GM21825 (cell line): ENCODE measurements around the gene PTPRN2.

ENCODE experiments used
- ATAC-seq: cut with Tn5 transposase; IDR thresholded peaks from one replicate; pipeline ENCODE4 v1.9.1; 2021; ENCODE audit warnings: mild to moderate bottlenecking, moderate library complexity; ENCODE audit not compliant: unreplicated experiment

PTPRN2 gene

GRCh38 chr7:158273138-158273651 is 314.4 kb downstream of the PTPRN2 start:
- no peak for ATAC-seq

DNA sequence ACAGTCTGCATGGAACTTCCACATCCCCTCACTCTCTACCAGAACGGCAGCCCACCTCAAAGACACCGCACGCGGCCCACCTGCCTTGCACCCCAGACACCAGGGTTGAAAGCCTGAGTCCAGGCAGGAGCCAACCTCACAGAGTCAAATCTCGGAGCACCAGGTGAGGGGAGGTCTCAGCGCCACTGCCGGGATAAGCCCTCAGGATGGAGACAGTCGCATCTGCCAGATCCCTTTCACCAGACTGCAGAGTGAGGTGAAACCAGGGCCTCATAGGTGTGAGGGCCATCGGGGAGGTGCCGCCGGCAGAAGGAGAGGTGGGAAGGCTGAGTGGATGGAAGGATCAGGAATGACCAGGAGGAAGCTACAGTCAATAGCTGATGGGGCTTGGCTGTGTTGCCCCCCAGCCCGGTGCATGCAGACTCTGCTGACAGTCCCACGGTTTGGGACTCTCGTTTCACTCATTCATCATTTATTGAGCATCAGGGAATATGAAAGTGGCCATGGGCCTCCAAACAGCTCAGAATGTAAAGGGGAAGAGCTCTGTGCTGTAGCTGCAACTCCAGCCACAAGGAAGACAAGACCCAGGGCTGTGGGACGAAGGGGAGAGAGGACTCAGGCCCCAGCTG is 315.0 kb downstream of the PTPRN2 start:
- no peak for ATAC-seq

DNA sequence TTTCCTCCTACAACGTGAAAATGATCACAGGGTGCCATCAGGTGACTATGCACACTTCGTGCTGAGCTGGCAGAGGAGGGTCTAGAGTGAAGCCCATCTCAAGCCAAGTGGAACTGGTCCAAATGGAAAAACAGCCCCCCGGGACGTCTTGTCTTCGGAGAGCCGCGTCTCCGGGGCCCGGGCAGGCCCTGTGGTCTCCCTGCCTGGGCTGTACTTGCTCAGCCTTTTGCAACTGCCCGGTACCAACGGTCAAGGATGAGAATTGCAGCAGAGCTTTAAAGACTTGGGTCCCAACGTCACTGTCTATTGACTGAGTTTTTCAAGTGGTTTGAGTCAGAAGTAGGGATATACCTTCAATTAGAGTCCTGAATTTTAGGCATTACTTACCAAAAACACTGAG is 315.5 kb downstream of the PTPRN2 start:
- no peak for ATAC-seq

DNA sequence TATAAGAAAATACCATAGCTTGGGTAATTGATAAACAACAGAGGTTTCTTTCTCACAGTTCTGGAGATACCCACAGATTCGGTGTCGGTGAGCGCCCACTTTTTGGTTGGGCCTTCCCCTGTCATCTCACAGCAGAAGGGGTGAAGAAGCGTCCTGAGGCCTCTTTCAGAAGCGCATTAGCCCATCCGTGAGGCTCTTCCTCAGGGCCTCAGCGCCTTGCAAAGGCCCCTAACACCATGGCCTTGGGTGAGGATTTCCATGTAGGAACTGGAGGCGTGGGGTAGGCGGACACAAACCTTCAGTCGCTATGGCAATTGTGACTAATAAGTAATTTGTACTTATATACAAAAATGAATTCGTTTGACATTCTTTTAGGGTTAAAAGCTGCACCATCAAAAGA is 316.0 kb downstream of the PTPRN2 start:
- ATAC-seq: no peak

GRCh38 chr7:158270856-158271413 is 316.7 kb downstream of the PTPRN2 start:
- no peak for ATAC-seq

DNA sequence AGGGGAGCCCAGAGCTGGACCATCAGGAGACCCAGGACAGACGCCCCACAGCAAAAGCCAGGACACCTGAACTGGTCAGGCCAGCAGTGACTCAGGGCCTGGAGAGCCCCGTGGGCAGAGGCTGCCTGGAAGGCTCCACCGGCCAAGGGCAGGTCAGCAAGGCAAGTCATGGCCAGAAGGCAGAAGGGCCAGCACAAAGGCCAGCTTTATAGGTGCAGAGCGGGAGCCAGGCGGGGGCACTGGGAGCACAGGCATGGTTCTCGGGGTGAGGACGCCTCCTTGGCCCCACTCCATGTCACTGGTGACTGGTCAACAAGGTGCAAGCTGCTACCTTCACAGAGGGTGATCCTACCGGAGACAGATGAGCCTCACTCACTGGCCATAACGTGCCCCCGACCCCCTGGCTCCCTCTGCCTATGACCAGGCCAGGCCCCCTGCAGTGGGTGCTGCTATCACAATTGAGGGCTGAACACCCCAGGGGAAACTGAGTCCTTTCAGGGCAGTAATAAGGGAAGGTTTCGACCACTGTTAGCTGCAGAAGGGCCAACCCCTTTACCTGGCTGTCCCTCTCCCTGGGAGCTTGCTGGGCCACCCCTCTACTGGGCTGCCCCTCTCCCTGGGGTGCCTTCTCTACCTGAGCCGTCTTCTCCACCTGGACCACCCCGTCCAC is 317.4 kb downstream of the PTPRN2 start:
- ATAC-seq: no peak

DNA sequence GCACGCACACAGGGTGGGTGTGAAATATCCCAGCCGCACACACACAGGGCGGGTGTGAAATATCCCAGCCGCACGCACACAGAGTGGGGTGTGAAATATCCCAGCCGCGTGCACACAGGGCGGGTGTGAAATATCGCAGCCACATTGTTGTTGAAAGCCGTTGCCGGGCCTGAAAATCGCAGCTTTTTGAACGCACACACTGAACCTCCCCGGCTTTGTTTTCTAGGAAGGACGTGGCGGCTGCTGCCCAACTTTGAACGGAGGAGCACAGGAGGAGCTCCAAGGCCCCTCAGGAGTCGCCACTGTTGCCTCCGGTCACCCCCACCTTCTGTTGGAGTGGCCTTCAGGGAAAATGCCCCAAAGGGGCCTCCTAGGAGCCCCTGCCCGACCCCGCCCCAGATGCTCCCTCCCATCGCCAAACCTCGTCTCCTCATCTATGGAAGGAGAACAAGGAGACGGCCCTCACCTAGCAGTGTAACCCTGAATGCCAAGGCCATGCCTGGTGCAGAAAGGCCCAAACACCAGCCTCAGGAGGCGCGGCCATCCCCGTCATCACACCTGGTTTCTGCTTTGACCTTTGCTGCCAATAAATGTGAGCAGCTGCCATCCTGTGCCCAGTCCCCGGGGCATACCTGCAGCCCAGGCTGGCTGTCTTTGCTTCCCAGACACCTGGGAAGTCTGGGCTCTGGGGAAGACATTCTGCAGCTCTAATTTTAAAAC is 318.6 kb downstream of the PTPRN2 start:
- no peak for ATAC-seq

DNA sequence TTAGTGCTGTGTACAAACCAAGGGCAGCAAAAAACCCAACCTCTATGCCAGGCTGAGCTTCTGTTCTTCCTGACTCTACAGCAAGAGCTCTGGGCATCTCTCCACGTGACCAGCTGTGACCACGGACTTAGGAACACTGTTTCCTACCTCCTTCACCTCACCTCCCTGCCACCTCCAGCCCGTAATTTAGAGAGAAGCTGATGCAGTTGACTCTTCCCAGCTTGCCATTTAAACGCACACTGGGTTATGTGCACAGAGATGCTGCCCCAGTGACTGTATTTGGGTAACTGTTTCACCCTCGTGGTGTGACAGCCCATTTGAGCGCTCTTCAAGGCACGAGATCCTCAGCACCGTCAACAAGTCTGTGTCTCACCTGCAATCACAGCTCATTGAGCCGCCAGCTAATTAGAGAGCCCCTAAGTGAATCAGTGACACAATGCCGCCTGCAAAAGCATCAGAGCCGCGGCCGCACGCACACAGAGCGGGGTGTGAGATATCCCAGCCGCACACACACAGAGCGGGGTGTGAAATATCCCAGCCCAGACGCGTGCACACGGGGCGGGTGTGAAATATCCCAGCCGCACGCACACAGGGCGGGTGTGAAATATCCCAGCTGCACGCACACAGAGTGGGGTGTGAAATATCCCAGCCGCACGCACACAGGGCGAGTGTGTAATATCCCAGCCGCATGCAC is 319.7 kb downstream of the PTPRN2 start:
- no peak for ATAC-seq

DNA sequence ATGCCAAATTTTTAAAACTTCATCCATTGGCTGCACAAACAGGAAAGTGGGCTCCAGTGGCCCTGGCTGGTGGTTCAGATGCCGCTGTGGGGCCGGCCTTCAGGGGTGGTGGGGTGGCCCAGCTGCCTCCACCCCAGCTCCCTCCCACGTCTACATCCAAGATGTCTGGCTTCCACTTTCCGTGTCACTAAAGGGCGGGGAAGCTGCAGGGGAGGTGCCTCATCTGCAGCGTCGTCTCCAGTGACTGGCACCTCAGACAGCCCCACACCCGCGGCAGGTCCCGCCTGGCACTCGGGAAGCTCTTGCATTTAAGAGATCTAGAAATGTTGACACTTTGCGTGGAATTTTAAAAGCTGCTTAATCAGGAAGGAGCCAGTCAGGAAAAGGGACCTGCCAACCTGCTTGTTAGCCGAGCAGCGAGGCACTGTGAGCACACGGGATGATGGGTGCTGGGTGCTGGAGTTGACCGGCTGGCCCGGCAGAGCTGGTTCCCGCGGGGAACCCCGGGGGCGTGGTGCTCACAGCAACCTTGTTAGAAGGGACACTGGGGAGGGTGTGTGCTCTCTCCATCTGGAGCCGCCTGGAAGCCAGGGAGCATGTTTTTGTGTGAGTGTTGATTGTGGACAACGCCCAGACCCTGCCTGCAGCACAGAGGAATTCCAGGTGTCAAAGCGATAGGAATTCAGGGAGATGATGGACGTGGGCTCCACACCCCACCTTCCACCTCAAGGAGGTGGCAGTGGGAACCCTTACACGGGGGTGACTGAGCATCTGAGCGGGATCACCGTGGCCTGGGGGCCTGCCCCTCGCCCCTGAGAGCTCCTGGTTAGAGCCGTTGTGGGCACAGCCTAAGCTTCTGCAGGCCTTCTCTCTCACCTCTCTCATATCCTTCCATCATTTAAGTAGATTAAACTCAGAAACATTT is 320.5 kb downstream of the PTPRN2 start:
- ATAC-seq: no peak

GRCh38 chr7:158266426-158266816 is 321.2 kb downstream of the PTPRN2 start:
- no peak for ATAC-seq

DNA sequence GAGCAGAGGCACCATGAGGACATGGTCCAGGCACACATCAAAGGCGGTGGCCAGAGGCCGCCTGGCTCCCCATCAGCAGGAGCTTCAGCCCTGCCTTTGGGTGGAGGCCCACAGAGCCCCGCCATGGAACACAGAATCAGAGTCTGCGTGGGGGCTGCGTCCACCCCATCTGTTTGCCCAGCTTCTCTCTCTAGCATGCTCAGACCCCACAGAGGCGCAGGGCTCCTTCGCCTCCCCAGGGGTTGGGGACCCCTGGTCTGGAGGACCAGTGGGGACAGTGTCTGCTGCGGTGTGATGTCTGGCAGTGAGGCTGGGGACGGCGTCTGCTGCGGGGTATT is 321.9 kb downstream of the PTPRN2 start:
- no peak for ATAC-seq

- ATAC-seq: no peak
Observed at GRCh38 chr7:158264881-158265742, 322.5 kb downstream of the PTPRN2 start.

- ATAC-seq: no peak
Observed at GRCh38 chr7:158263964-158264748, 323.5 kb downstream of the PTPRN2 start.

GRCh38 chr7:158263110-158263963 is 324.3 kb downstream of the PTPRN2 start:
- ATAC-seq: no peak

GRCh38 chr7:158262284-158263109 is 325.1 kb downstream of the PTPRN2 start:
- no peak for ATAC-seq

GRCh38 chr7:158261362-158262235 is 326.0 kb downstream of the PTPRN2 start:
- ATAC-seq: no peak
